ENCODE results near the gene CDC42BPA. TPM values are rescaled to one million over a fixed set of nuclear protein-coding genes. Genes with fewer than 3 reads are reported as not detected.

CDC42BPA gene
- total and polyA plus RNA-seq, 2 of the 13 experiments (the other 11 are each of a cell fraction or from before 2014, with no cell fraction given): 6.5 to 16.0 TPM

DNA sequence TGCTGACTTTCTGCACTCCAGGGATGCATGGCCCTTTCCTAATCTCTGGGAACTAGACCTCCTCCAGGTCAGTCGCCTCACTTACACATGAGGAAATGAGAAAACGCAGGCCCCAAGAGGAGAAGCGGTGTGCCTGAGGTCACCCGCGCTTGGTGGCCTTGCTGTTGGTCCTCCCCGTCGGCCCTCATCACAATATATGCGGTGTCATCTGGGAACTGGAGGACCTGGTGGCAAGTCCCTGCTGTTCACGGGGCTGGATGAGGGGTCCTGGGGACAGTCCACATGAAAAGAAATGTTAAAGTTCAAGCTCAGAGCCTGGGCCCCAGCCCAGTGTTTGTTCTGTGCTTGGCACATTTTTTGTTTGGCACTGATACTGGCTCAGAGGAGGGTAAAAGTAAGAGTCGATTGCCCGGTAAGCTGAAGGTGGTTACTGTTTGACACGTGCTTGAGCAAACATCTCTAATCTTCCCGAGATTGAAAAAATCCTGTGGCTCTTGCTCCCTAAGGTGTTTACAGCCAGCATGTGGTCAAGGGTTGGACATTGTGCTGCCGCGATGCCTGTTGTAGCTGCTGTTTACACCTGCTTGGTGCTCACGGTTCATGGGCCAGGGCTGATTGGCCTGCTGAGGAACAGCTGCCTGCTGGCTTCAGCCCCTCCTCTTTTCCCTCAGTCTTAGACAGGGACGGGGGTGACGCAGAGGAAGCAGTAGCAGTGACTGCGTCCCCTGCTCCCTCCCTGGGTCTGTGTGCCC lies 373.0 kb downstream of the CDC42BPA start (continued):
- TF ChIP-seq, protein P1, sequence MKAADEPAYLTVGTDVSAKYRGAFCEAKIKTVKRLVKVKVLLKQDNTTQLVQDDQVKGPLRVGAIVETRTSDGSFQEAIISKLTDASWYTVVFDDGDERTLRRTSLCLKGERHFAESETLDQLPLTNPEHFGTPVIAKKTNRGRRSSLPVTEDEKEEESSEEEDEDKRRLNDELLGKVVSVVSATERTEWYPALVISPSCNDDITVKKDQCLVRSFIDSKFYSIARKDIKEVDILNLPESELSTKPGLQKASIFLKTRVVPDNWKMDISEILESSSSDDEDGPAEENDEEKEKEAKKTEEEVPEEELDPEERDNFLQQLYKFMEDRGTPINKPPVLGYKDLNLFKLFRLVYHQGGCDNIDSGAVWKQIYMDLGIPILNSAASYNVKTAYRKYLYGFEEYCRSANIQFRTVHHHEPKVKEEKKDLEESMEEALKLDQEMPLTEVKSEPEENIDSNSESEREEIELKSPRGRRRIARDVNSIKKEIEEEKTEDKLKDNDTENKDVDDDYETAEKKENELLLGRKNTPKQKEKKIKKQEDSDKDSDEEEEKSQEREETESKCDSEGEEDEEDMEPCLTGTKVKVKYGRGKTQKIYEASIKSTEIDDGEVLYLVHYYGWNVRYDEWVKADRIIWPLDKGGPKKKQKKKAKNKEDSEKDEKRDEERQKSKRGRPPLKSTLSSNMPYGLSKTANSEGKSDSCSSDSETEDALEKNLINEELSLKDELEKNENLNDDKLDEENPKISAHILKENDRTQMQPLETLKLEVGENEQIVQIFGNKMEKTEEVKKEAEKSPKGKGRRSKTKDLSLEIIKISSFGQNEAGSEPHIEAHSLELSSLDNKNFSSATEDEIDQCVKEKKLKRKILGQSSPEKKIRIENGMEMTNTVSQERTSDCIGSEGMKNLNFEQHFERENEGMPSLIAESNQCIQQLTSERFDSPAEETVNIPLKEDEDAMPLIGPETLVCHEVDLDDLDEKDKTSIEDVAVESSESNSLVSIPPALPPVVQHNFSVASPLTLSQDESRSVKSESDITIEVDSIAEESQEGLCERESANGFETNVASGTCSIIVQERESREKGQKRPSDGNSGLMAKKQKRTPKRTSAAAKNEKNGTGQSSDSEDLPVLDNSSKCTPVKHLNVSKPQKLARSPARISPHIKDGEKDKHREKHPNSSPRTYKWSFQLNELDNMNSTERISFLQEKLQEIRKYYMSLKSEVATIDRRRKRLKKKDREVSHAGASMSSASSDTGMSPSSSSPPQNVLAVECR (CRISPR knock-in tag; IDR thresholded peaks at IDR 0.05; ENCODE audit: borderline replicate concordance): peak; percentile 86
- TF ChIP-seq SPEN (CRISPR knock-in tag; IDR thresholded peaks at IDR 0.05; ENCODE audit: low read depth) (peak; percentile 77; the same call in 1 of the 2 replicates), HOXA3 (CRISPR knock-in tag; IDR thresholded peaks at IDR 0.05) (peak; percentile 79; the same call in 1 of the 2 replicates), SKI (IDR thresholded peaks at IDR 0.05; ENCODE audit: partially characterized antibody) (peak; percentile 39), FOXA1 (IDR thresholded peaks at IDR 0.05) (no peak), FOXA1 (CRISPR knock-in tag; IDR thresholded peaks at IDR 0.05) (peak; percentile 90), ARNT2 (CRISPR knock-in tag; IDR thresholded peaks at IDR 0.05; ENCODE audit: low read depth) (no peak), ZNF564 (CRISPR knock-in tag; IDR thresholded peaks at IDR 0.05) (no peak; the same call in 1 of the 2 replicates), MZF1 (CRISPR knock-in tag; IDR thresholded peaks at IDR 0.05; ENCODE audit: borderline replicate concordance) (no peak), FOXC1 (CRISPR knock-in tag; IDR thresholded peaks at IDR 0.05; ENCODE audit: borderline replicate concordance) (no peak), NFKB2 (CRISPR knock-in tag; IDR thresholded peaks at IDR 0.05; ENCODE audit: borderline replicate concordance) (peak; percentile 4; the same call in 1 of the 2 replicates), SNAPC2 (CRISPR knock-in tag; IDR thresholded peaks at IDR 0.05) (no peak), ZNF572 (CRISPR knock-in tag; IDR thresholded peaks at IDR 0.05) (no peak), HNF4A (CRISPR knock-in tag; IDR thresholded peaks at IDR 0.05) (peak; percentile 76), ZFP37 (CRISPR knock-in tag; IDR thresholded peaks at IDR 0.05; ENCODE audit: borderline replicate concordance) (no peak; the same call in 1 of the 2 replicates), GATAD1 (CRISPR knock-in tag; IDR thresholded peaks at IDR 0.05) (0 out of 2 replicates have a peak, but pooled peaks have one; percentile 43), RBFOX2 (IDR thresholded peaks at IDR 0.05; ENCODE audit: low read depth, low read length) (no peak), SP1 (IDR thresholded peaks at IDR 0.05) (no peak), SP1 (CRISPR knock-in tag; IDR thresholded peaks at IDR 0.05) (0 out of 2 replicates have a peak, but pooled peaks have one; percentile 10), ZNF749 (CRISPR knock-in tag; IDR thresholded peaks at IDR 0.05; ENCODE audit: borderline replicate concordance) (peak; percentile 70; the same call in 1 of the 2 replicates)
- TF ChIP-seq, protein P2, sequence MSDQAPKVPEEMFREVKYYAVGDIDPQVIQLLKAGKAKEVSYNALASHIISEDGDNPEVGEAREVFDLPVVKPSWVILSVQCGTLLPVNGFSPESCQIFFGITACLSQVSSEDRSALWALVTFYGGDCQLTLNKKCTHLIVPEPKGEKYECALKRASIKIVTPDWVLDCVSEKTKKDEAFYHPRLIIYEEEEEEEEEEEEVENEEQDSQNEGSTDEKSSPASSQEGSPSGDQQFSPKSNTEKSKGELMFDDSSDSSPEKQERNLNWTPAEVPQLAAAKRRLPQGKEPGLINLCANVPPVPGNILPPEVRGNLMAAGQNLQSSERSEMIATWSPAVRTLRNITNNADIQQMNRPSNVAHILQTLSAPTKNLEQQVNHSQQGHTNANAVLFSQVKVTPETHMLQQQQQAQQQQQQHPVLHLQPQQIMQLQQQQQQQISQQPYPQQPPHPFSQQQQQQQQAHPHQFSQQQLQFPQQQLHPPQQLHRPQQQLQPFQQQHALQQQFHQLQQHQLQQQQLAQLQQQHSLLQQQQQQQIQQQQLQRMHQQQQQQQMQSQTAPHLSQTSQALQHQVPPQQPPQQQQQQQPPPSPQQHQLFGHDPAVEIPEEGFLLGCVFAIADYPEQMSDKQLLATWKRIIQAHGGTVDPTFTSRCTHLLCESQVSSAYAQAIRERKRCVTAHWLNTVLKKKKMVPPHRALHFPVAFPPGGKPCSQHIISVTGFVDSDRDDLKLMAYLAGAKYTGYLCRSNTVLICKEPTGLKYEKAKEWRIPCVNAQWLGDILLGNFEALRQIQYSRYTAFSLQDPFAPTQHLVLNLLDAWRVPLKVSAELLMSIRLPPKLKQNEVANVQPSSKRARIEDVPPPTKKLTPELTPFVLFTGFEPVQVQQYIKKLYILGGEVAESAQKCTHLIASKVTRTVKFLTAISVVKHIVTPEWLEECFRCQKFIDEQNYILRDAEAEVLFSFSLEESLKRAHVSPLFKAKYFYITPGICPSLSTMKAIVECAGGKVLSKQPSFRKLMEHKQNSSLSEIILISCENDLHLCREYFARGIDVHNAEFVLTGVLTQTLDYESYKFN (CRISPR knock-in tag; conservative IDR thresholded peaks at IDR 0.05): peak; percentile 76
- TF ChIP-seq, protein P3, sequence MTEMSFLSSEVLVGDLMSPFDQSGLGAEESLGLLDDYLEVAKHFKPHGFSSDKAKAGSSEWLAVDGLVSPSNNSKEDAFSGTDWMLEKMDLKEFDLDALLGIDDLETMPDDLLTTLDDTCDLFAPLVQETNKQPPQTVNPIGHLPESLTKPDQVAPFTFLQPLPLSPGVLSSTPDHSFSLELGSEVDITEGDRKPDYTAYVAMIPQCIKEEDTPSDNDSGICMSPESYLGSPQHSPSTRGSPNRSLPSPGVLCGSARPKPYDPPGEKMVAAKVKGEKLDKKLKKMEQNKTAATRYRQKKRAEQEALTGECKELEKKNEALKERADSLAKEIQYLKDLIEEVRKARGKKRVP (CRISPR knock-in tag; IDR thresholded peaks at IDR 0.05): no peak; a peak in 1 of 4 replicates
